Measurements from ENCODE around the gene EGFLAM. TPM values are rescaled to one million over a fixed set of nuclear protein-coding genes. Genes with fewer than 3 reads are reported as not detected.

The EGFLAM gene
- total RNA-seq, 1 experiment from 2014 or later, result 1.1 TPM

DNA sequence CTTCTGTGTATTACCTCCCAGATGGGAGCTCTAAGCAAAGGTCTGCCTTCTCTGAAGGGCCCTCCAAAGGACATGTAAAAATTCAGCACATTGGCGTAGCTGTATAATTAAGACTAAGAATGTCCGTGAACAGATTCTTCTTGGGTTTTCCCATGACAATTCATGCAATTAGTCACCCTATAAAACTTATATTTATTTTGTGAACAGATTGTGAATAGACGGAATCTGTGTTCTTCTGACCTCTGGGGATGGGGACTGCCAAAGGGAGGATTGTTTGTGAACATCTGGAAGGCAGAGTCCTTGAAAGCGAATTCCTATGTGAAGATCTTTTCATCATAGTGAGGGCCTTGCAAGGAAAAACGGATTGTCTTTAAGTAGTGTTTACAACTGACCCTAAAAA is 111.3 kb downstream of the EGFLAM start:
- CTCF ChIA-PET, result interaction anchor here (1.1 to 2.1 kb wide), 2 partner anchors 13 to 72 kb away, joined by 6 read pairs; no protein-coding TSS in a partner anchor
- ATAC-seq (no peak), DNase-seq (ENCODE audit: low spot score) (no peak)
- H3K27me3 Mint-ChIP-seq (ENCODE audit: low read depth), result no peaks in the 10 kb centered on the region
- H3K27ac Mint-ChIP-seq, result no peak overlapping the region
- no peaks in the 10 kb centered on the region for H3K9me3 Mint-ChIP-seq
- POLR2A ChIA-PET, result no interaction called here
- H3K4me1 Mint-ChIP-seq, result peaks cover 8% of the 10 kb centered on the region
- TF ChIP-seq ATF1 (CRISPR knock-in tag; IDR thresholded peaks at IDR 0.05) (no peak), ZMAT4 (CRISPR knock-in tag; IDR thresholded peaks at IDR 0.05) (no peak), ZNF219 (CRISPR knock-in tag; IDR thresholded peaks at IDR 0.05; ENCODE audit: borderline replicate concordance) (no peak)
- no peaks in the 10 kb centered on the region for H3K36me3 Mint-ChIP-seq
- no peak overlapping the region for H3K4me3 Mint-ChIP-seq

DNA sequence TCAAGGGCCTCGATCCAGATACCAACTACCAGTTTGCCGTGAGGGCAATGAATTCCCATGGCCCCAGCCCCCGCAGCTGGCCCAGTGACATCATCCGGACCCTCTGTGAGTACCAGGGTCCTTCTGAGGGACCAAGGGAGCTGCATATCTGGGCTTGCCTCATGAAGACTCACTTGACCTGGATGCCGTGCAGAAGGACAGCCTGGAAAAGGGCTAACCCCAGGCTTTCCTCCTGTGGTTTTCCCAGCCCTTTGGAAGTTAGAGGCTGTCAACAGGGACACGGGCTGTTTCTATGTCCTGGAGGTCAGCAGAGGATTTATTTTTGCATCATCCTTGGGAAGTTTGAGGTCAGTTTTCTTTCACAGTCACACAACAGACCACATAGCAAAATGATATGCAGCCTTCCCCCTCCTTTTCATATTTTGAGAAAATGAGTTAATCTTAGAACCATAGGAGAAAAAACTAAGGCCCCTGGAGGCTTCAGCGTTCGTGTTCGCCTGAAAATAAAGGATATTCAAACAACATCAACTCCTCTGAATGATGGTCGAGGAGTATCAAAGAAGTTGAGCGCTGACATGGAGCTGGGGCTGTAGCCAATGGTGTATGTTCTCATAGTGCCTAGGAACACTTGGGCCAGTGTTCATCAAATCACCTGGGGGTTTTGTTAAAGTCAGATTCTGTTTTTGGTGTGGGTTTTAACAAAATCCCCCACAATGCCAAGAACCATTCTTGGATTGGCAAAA is 112.2 kb downstream of the EGFLAM start:
- H3K27me3 Mint-ChIP-seq (ENCODE audit: low read depth), result no peaks in the 10 kb centered on the region; the same call in 1 of the 2 replicates
- H3K27ac Mint-ChIP-seq, result no peak overlapping the region
- ATAC-seq, result no peak
- DNase-seq (ENCODE audit: low spot score), result no peak
- ChIA-PET POLR2A (no interaction called here), CTCF (interaction anchor here (1.1 to 2.1 kb wide), 3 partner anchors 12 to 71 kb away, joined by 6 to 7 read pairs (median 6); no protein-coding TSS in a partner anchor)
- H3K4me3 Mint-ChIP-seq, result no peak overlapping the region
- no peaks in the 10 kb centered on the region for H3K36me3 Mint-ChIP-seq
- H3K9me3 Mint-ChIP-seq, result no peaks in the 10 kb centered on the region
- TF ChIP-seq ESRRA (CRISPR knock-in tag; IDR thresholded peaks at IDR 0.05; ENCODE audit: borderline replicate concordance), result no peak
- TF ChIP-seq, protein P1, sequence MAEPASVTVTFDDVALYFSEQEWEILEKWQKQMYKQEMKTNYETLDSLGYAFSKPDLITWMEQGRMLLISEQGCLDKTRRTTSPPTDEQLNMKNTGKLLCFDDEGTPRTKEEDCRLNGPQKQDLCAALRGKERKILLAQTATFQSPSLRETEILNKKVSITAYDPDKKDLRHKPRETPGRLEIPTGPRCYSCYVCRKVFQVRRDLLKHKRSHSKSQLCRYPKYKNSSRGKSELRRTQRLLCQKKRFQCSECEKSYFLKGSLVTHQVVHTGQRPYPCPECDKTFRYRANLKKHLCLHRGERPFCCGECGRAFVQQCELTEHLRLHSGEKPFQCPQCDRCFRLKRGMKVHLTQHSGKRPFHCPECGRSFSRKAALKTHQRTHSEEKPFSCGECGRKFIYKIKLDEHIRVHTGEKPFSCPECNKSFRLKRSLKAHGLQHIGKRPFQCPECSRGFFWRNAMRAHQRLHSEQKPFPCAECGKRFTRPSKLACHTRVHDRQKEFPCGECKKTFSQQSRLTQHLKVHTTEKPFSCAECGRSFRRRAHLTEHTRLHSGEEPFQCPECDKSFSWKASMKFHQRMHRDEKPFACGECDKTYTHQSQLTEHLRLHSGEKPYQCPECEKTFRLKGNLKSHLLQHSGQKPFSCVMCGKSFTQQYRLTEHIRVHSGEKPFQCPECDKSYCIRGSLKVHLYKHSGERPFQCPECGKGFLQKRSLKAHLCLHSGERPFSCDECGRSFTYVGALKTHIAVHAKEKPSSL (CRISPR knock-in tag; conservative IDR thresholded peaks at IDR 0.05), result no peak
- TF ChIP-seq ZNF232 (CRISPR knock-in tag; IDR thresholded peaks at IDR 0.05), result no peak
- H3K4me1 Mint-ChIP-seq, result peaks cover 15% of the 10 kb centered on the region

DNA sequence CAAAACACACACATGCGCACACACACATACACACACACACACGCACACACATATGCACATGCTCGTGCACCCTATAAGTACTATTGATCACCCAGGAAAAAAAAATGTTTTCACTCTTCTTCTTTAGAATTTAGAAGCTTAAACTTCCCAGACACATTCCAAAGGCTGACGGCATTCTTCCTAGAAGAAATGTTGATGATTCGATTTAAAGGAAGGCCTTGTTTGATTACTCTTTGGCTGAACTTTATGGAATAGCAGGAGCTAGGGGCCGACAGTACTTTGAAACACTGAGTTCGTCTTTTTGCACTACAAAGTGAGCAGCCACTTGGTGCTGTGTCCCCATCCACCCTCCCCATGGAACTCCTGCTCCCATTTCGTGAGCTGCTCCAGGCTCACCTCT is 113.2 kb downstream of the EGFLAM start:
- H3K4me3 Mint-ChIP-seq, result no peak overlapping the region
- DNase-seq (ENCODE audit: low spot score) (no peak), ATAC-seq (no peak)
- no peak overlapping the region for H3K27ac Mint-ChIP-seq
- TF ChIP-seq ZNF423 (CRISPR knock-in tag; IDR thresholded peaks at IDR 0.05), result no peak
- TF ChIP-seq ZBTB43 (CRISPR knock-in tag; IDR thresholded peaks at IDR 0.05), result no peak
- TF ChIP-seq CDX4 (CRISPR knock-in tag; IDR thresholded peaks at IDR 0.05; ENCODE audit: borderline replicate concordance), result no peak
- H3K9me3 Mint-ChIP-seq, result no peaks in the 10 kb centered on the region
- POLR2A ChIA-PET, result no interaction called here
- H3K27me3 Mint-ChIP-seq (ENCODE audit: low read depth), result no peaks in the 10 kb centered on the region; the same call in 1 of the 2 replicates
- H3K4me1 Mint-ChIP-seq, result peaks cover 16% of the 10 kb centered on the region
- CTCF ChIA-PET, result interaction anchor here (1.8 kb wide), 1 partner anchor 11 kb away, joined by 7 read pairs; no protein-coding TSS in a partner anchor
- no peaks in the 10 kb centered on the region for H3K36me3 Mint-ChIP-seq

DNA sequence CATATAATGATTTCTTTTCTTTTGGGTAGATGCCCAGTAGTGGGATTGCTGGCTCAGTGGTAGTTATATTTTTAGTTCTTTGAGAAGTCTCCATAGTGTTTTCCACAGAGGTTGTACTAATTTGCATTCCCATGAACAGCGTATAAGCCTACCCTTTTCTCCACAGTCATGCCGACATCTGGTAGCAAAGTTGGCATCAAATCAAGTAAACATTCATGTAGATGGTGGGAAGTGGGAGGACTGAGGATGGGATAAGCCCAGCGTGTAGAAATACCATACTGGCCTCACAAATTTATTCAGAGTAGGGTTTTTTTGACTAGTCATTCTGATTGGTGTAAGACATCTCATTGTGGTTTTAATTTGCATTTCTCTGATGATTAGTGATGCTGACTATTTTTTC is 115.4 kb downstream of the EGFLAM start:
- Mint-ChIP-seq H3K27ac (no peak overlapping the region), H3K4me3 (no peak overlapping the region), H3K9me3 (no peaks in the 10 kb centered on the region), H3K27me3 (ENCODE audit: low read depth) (no peaks in the 10 kb centered on the region; the same call in 1 of the 2 replicates), H3K4me1 (peaks cover 30% of the 10 kb centered on the region), H3K36me3 (no peaks in the 10 kb centered on the region)
- CTCF ChIA-PET, result no interaction called here
- no peak for DNase-seq (ENCODE audit: low spot score)
- ATAC-seq, result no peak
- POLR2A ChIA-PET, result no interaction called here
- no peak for TF ChIP-seq ZBTB21 (CRISPR knock-in tag; IDR thresholded peaks at IDR 0.05; ENCODE audit: borderline replicate concordance)
- TF ChIP-seq, protein P2, sequence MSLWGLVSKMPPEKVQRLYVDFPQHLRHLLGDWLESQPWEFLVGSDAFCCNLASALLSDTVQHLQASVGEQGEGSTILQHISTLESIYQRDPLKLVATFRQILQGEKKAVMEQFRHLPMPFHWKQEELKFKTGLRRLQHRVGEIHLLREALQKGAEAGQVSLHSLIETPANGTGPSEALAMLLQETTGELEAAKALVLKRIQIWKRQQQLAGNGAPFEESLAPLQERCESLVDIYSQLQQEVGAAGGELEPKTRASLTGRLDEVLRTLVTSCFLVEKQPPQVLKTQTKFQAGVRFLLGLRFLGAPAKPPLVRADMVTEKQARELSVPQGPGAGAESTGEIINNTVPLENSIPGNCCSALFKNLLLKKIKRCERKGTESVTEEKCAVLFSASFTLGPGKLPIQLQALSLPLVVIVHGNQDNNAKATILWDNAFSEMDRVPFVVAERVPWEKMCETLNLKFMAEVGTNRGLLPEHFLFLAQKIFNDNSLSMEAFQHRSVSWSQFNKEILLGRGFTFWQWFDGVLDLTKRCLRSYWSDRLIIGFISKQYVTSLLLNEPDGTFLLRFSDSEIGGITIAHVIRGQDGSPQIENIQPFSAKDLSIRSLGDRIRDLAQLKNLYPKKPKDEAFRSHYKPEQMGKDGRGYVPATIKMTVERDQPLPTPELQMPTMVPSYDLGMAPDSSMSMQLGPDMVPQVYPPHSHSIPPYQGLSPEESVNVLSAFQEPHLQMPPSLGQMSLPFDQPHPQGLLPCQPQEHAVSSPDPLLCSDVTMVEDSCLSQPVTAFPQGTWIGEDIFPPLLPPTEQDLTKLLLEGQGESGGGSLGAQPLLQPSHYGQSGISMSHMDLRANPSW (CRISPR knock-in tag; conservative IDR thresholded peaks at IDR 0.05; ENCODE audit: low read depth), result no peak
- TF ChIP-seq ETV6 (CRISPR knock-in tag; IDR thresholded peaks at IDR 0.05), result no peak
- no peak for TF ChIP-seq MAX (CRISPR knock-in tag; IDR thresholded peaks at IDR 0.05)
- TF ChIP-seq, protein P3, sequence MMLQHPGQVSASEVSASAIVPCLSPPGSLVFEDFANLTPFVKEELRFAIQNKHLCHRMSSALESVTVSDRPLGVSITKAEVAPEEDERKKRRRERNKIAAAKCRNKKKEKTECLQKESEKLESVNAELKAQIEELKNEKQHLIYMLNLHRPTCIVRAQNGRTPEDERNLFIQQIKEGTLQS (CRISPR knock-in tag; conservative IDR thresholded peaks at IDR 0.05), result no peak
- TF ChIP-seq, protein P4, sequence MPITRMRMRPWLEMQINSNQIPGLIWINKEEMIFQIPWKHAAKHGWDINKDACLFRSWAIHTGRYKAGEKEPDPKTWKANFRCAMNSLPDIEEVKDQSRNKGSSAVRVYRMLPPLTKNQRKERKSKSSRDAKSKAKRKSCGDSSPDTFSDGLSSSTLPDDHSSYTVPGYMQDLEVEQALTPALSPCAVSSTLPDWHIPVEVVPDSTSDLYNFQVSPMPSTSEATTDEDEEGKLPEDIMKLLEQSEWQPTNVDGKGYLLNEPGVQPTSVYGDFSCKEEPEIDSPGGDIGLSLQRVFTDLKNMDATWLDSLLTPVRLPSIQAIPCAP (CRISPR knock-in tag; IDR thresholded peaks at IDR 0.05), result no peak
- no peak for TF ChIP-seq FOXP1 (CRISPR knock-in tag; IDR thresholded peaks at IDR 0.05; ENCODE audit: borderline replicate concordance)
- TF ChIP-seq RORB (CRISPR knock-in tag; IDR thresholded peaks at IDR 0.05), result no peak
